AG04450 (cell line): ENCODE measurements around the gene ZNF140. TPM values are rescaled to one million over a fixed set of nuclear protein-coding genes. Genes with fewer than 3 reads are reported as not detected.

Experiments
- CTCF ChIA-PET: fragments of 300-600, 350-600 bp; formaldehyde crosslinking; extraction: SDS; loops from one replicate; lab custom pipeline; 2022; ENCODE audit warnings: antibody characterized with exemption, inconsistent platforms; lab: Charles Lee
- POLR2A ChIA-PET: fragments of 350-600 bp; formaldehyde crosslinking; extraction: SDS; loops from one replicate; lab custom pipeline; 2021; ENCODE audit warnings: antibody characterized with exemption, inconsistent platforms; lab: Yijun Ruan, JAX
- DNase-seq: peaks from one replicate; pipeline ENCODE4 v3.0.0-alpha.2; 2011; ENCODE audit warnings: low read depth, low spot score
- H3K27ac ChIP-seq: one replicate; pipeline ENCODE4 v1.5.1; 2012; ENCODE audit warnings: low read depth, low read length, control low read depth
- H3K27me3 ChIP-seq: one replicate; pipeline ENCODE4 v1.6.0; 2012; ENCODE audit warnings: low read length; ENCODE audit not compliant: control insufficient read depth, insufficient read depth
- H3K4me3 ChIP-seq: 2 replicates; pipeline ENCODE4 v1.5.1; 2011; ENCODE audit warnings: mild to moderate bottlenecking, low read depth, low read length, control low read depth
- H3K9me3 ChIP-seq: 2 replicates; pipeline ENCODE4 v1.5.1; 2012; ENCODE audit warnings: low read length; ENCODE audit not compliant: control insufficient read depth, insufficient read depth
- CTCF ChIP-seq: IDR thresholded peaks from 2 replicates; pipeline ENCODE4 v1.5.1; 2011; ENCODE audit warnings: low read depth, low read length, control low read depth, inconsistent platforms
- polyA plus RNA-seq: library from polyadenylated mRNA; depleted of rRNA; stranded (reverse); fragments of >200 nt; gene quantifications from 2 replicates; pipeline ENCODE4 v1.2.3, GENCODE V29; 2011; rRNA removed

Gene ZNF140
- polyA plus RNA-seq, 1 experiment: 21.7 TPM

- CTCF ChIA-PET: no interaction called here
- DNase-seq: no peak
- H3K9me3 ChIP-seq: peaks cover 38% of the 10 kb centered on the region
These were observed 75.5 kb downstream of the ZNF140 start for GRCh38 chr12:133156125-133156690.

More at GRCh38 chr12:133156125-133156690, 75.5 kb downstream of the ZNF140 start:
- POLR2A ChIA-PET: no interaction called here
- Histone ChIP-seq H3K27ac (no peak overlapping the region), H3K4me3 (no peak overlapping the region), H3K27me3 (no peaks in the 10 kb centered on the region)
- TF ChIP-seq CTCF: no peak

Other genes with a start within 250 kb of the ZNF140 start
- 28.4 and 29.2 TPM in 2 replicates for gene CHFR, start 193.3 kb upstream of the ZNF140 start, polyA plus RNA-seq
- 8.7 and 13.6 TPM in 2 replicates for gene ZNF605, start 124.6 kb upstream of the ZNF140 start, polyA plus RNA-seq
- gene ZNF26, start 94.6 kb upstream of the ZNF140 start, polyA plus RNA-seq: 4.5 and 4.7 TPM in 2 replicates
- gene ZNF84, start 43.4 kb upstream of the ZNF140 start, polyA plus RNA-seq: 24.0 and 29.9 TPM in 2 replicates
- 0.43 and 0.66 TPM in 2 replicates for gene ZNF891, start 49.4 kb downstream of the ZNF140 start, polyA plus RNA-seq
- gene ZNF10, start 49.7 kb downstream of the ZNF140 start, polyA plus RNA-seq: 5.6 and 7.6 TPM in 2 replicates
- gene ZNF268, start 100.6 kb downstream of the ZNF140 start, polyA plus RNA-seq: 16.1 TPM in 2 replicates
- gene ANHX, start 155.0 kb downstream of the ZNF140 start, polyA plus RNA-seq: not detected in 2 replicates